HG03066 (cell line): ENCODE data around the gene PPP1R13L.

Experiments used
- ATAC-seq: cut with Tn5 transposase; IDR thresholded peaks from one replicate; pipeline ENCODE4 v1.9.1; 2021; ENCODE audit warnings: low read depth; ENCODE audit not compliant: unreplicated experiment

Gene PPP1R13L, protein sequence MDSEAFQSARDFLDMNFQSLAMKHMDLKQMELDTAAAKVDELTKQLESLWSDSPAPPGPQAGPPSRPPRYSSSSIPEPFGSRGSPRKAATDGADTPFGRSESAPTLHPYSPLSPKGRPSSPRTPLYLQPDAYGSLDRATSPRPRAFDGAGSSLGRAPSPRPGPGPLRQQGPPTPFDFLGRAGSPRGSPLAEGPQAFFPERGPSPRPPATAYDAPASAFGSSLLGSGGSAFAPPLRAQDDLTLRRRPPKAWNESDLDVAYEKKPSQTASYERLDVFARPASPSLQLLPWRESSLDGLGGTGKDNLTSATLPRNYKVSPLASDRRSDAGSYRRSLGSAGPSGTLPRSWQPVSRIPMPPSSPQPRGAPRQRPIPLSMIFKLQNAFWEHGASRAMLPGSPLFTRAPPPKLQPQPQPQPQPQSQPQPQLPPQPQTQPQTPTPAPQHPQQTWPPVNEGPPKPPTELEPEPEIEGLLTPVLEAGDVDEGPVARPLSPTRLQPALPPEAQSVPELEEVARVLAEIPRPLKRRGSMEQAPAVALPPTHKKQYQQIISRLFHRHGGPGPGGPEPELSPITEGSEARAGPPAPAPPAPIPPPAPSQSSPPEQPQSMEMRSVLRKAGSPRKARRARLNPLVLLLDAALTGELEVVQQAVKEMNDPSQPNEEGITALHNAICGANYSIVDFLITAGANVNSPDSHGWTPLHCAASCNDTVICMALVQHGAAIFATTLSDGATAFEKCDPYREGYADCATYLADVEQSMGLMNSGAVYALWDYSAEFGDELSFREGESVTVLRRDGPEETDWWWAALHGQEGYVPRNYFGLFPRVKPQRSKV

GRCh38 chr19:45404557-45405434 is at the start of gene PPP1R13L:
PPP1R13L (minus strand) TSS chr19:45405069; CDS start chr19:45398318, 6,751 bp downstream.
- no peak for ATAC-seq

- ATAC-seq = no peak
Observed at GRCh38 chr19:45451850-45452387, 47.0 kb upstream of the PPP1R13L start.

DNA sequence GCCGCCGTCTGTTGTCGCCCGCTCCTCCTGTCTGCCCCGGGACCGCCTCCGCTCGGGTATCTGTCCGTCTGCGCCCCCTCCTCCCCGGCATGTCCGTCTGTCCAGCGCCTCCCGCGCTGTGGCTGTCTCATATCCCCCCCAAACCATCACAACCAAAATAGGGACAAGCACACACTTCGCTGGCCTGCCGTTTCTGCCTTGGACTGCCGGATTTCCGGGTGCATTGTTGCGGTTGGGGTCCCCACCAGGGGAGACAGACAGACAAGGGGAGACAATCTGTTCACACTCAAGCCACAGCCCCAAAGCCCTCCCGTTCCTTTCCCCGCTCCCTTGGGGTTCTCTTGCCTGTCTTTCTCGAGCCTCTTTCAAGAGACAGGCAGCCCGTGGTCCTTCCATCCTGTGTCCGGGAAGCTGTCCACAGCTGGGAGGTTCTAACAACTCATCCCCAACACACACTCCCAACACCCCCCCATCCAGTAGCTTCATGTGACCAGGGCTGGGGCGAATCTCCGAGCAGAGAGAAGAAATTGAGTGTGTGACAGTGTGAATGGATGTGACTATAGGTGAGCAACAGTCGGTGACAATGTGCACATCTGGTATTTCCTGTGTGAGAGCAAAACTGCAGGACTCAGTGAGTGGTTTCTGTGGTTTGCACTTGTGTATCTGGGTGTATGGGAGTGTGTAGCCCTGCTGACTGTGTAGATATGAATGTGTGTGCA is 46.4 kb upstream of the PPP1R13L start:
- no peak for ATAC-seq

DNA sequence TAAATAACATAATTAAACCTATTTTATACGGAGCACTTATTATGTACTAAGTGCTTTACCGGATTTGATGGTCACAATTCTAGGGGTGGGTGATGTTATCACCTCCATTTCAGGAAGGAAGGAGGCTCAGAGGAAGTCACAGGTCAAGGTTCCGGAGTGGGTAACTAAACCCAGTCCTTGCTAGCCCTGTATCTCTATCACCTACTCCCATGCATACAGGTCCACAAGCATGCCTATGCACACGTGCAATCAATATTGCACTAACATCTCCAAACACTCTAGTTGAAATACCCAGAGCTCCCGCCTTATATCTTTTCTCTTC is 45.1 kb upstream of the PPP1R13L start:
- no peak for ATAC-seq

- no peak for ATAC-seq
Observed at GRCh38 chr19:45448887-45449299, 44.0 kb upstream of the PPP1R13L start.

GRCh38 chr19:45448425-45448756 is 43.5 kb upstream of the PPP1R13L start:
- ATAC-seq = no peak

DNA sequence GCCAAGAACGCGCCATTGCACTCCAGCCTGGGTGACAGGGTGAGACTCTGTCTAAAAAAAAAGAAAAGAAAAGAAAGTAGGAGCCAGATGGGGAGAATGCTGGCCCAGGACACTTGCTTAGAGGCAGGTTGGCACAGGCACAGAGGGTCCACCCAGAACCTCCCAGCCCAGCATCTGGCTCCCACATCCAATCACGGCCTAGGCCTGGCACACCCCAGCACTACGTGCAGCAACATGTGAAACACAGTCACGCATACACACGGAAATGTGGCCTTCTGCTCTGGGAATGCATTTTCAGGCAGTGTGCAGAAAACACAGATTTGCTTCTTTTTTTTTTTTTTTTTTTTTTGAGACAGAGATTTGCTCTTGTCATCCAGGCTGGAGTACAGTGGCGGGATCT is 42.1 kb upstream of the PPP1R13L start:
- no peak for ATAC-seq

GRCh38 chr19:45446295-45446694 is 41.4 kb upstream of the PPP1R13L start:
- ATAC-seq = no peak

GRCh38 chr19:45445139-45445538 is 40.3 kb upstream of the PPP1R13L start:
- ATAC-seq = no peak

DNA sequence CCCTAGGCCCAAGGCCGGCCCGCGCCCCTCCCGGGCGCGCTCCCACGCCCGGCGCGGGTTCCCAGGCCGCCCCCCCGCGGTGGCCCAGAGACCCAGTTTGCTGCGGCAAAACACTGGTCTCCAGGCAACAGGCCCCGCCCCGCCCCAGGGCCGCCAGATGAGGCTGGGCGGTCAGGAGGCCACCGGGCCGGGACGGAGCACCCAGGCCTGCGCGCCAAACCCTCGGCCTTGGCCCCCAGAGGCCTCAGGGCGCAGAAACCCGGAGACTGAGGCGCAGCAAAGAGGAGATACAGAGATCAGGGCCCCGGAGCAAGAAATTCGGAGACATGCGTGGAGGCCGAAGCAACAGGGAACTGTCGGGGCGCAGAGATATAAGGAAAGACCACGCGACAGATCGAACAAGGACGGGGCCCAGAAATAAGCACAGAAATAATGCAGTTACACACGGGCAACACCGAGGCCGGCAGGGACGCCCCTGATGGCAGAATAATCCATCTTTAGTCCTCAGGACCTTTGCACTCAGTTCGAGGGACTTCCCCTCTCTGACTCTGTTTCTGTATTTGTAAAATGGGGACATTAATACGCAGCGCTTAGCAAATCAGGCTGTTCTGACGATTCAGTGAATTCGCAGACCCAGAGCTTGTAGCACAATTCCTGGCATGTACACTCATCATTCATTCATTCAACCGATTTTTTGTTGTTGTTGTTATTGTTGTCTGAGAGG is 39.6 kb upstream of the PPP1R13L start:
- ATAC-seq = no peak

GRCh38 chr19:45443462-45444317 is 38.8 kb upstream of the PPP1R13L start:
- no peak for ATAC-seq

DNA sequence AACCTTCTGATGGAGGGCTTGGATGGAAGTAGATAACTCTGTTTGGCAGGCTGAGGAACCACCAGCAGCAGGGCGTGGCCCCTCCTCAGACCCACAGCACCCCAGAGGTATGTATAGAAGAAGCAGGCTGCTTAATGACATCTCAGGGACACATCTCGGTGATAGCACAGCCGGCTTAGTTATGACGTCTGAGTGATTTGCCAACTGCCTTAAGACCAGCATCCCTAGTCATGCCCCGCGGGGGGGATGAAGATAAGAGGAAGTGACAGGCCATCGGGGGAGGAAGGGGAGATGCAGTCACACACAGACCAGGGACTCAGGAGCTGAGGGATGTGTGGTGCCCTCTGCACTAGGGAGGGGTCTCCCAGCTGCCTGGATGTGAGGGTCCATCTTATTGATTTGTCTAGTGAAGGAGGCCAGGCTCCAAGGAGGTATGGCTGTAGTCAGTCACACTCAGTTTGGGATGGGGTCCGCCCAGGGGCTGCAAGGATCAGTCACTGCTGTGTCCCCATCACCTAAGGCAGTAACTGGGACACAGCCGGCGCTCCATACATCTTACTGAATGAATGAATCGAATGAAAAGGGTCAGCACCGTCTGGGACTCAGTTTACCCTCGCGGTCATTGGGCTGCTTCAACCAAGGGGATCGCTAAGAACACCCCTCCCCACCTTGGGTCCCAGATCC is 38.1 kb upstream of the PPP1R13L start:
- ATAC-seq = no peak

DNA sequence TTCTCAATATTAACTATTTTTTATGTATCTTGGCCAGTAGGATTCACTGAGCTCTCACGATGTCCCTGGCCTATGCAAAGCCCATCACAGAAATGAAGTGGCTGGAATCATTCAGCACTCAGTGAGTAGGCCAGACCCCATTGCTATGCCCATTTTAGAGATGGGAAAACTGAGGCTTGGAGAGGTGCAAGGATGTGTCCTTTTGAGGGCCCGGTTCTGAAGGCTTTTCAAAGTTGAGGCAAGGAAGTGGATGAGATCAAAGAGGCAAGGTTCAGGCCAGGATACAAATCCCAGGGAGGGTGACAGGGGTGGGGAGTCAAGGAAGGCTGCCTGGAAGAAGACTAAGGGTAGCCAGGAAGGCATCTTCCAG is 37.5 kb upstream of the PPP1R13L start:
- ATAC-seq = no peak

DNA sequence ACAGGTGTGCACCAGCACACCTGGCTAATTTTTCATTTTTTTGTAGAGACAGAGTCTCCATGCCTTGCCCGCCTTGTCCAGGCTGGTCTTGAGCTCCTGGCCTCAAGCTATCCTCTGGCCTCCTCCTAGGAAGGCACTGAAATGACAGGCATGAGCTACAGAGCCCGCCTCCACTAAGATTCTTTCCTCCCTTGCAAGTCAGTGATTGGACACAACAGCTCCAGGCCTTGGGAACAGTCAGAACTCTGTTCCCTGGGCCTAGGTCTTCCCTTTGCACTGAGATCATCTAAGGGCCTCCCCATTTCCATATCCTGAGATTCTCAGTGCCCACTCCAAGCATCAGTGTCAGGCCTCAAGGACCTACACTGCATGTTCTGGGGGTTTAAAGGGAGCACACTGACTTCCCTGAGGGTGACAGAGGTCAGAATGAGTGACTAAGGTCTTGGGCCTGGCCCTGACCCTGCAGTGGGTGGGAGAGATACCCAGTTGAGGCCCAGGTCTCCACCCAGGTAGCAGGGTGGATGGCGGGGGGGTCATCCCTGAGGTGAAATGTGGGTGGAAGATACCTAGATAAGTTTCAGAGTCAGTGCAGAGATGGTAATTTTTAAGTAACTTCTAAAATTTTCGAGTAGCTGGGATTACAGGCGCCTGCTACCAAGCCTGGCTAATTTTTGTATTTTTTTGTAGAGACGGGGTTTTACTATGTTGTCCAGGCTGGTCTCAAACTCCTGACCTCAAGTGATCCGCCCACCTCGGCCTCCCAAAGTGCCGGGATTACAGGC is 36.2 kb upstream of the PPP1R13L start:
- no peak for ATAC-seq

DNA sequence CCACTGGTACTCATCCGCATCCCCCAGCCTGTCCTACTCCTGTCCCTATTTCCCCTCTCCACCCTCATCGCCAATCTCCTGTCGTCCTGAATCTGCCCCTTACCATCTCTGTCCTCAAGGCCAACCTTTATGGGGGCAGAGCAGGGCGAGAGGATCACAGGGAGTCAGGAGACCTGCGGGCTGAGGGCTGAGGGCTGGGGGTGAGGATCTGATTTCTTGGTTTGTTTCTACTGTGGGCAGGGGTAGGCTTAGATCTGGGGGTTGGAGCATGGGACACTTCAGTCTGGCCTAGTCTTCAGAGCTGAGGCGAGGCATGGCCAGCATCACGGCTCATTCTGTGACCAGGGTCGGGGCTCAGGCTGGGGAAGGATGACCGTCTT is 35.4 kb upstream of the PPP1R13L start:
- ATAC-seq = no peak

GRCh38 chr19:45439569-45440258 is 34.8 kb upstream of the PPP1R13L start:
- peak; percentile 59 for ATAC-seq

DNA sequence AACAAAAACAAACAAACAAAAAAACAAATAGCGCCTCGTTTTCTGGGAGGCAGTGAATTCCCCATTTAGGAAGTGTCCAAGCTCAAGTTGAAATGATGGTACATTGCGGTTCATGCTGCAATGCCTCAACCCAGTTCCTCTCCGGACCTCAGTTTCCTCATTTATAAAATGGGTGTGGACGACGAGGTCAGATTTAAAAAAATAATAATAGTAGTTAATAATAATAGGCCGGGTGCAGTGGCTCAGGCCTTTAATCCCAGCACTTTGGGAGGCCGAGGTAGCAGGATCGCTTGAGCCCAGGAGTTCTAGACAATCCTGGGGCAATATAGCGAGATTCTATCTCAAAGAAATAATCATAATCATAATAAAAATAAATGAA is 34.3 kb upstream of the PPP1R13L start:
- no peak for ATAC-seq
